C4-2B (cell line): ENCODE measurements around the gene MTX3.

Experiments
- H3K27ac ChIP-seq: fragments of 450-650 bp; 2 replicates; pipeline ENCODE4 v1.5.1; 2017
- CTCF ChIP-seq: fragments of 450-650 bp; conservative IDR thresholded peaks from 2 replicates; pipeline ENCODE4 v1.5.1; 2017; ENCODE audit warnings: mild to moderate bottlenecking
- ZFX ChIP-seq: fragments of 450-650 bp; IDR thresholded peaks from 2 replicates; pipeline ENCODE4 v1.6.1; 2017

Gene MTX3

GRCh38 chr5:80002677-80003076, 11.6 kb upstream of the MTX3 start:
- TF ChIP-seq ZFX = no peak
- TF ChIP-seq CTCF = no peak
- no peak overlapping the region for H3K27ac ChIP-seq

GRCh38 chr5:79999722-80000121, 8.7 kb upstream of the MTX3 start:
- H3K27ac ChIP-seq = no peak overlapping the region
- TF ChIP-seq ZFX (no peak), CTCF (no peak)

- H3K27ac ChIP-seq = no peak overlapping the region
- no peak for TF ChIP-seq ZFX
- TF ChIP-seq CTCF = no peak
Observed at GRCh38 chr5:79992891-79993657, 2.0 kb upstream of the MTX3 start.

- TF ChIP-seq ZFX = no peak
- no peak for TF ChIP-seq CTCF
- peak overlapping the region; percentile 91 for H3K27ac ChIP-seq
Observed at GRCh38 chr5:79990205-79990597, 861 bp downstream of the MTX3 start.

GRCh38 chr5:79986260-79986659, 4.8 kb downstream of the MTX3 start:
- TF ChIP-seq ZFX (no peak), CTCF (no peak)
- H3K27ac ChIP-seq = no peak overlapping the region

GRCh38 chr5:79985288-79985687, 5.8 kb downstream of the MTX3 start:
- no peak overlapping the region for H3K27ac ChIP-seq
- TF ChIP-seq ZFX (no peak), CTCF (no peak)

GRCh38 chr5:79984363-79984762, 6.7 kb downstream of the MTX3 start:
- TF ChIP-seq ZFX = no peak
- no peak for TF ChIP-seq CTCF
- H3K27ac ChIP-seq = no peak overlapping the region
